HepG2 (cell line): ENCODE results near the gene SERTAD1. TPM values are rescaled to one million over a fixed set of nuclear protein-coding genes. Genes with fewer than 3 reads are reported as not detected.

Experiments
- AKAP8 ChIP-seq: sonication (generic); formaldehyde crosslinking; IDR thresholded peaks from 2 replicates; pipeline ENCODE4 v1.5.1; 2020; ENCODE audit warnings: mild to moderate bottlenecking, missing genetic modification reagents
- DDIT3 ChIP-seq: sonication (generic); formaldehyde crosslinking; IDR thresholded peaks from 2 replicates; pipeline ENCODE4 v1.4.0; 2020; ENCODE audit warnings: mild to moderate bottlenecking, missing genetic modification reagents
- DR1 ChIP-seq: sonication (generic); formaldehyde crosslinking; IDR thresholded peaks from 2 replicates; pipeline ENCODE4 v1.8.0; 2021; ENCODE audit warnings: mild to moderate bottlenecking, missing genetic modification reagents, inconsistent platforms
- ETV5 ChIP-seq: IDR thresholded peaks from 2 replicates; pipeline ENCODE4 v1.6.1; 2018; ENCODE audit warnings: missing biosample characterization, missing genetic modification reagents, inconsistent platforms, borderline replicate concordance
- FIP1L1 ChIP-seq: fragments of 200-400 bp; formaldehyde crosslinking; IDR thresholded peaks from 2 replicates; pipeline ENCODE4 v1.6.1; 2018; ENCODE audit warnings: low read depth, mild to moderate bottlenecking, low read length, moderate library complexity, borderline replicate concordance; ENCODE audit not compliant: insufficient read depth
- FLYWCH1 ChIP-seq: sonication (generic); formaldehyde crosslinking; IDR thresholded peaks from 2 replicates; pipeline ENCODE4 v1.8.1; 2023; ENCODE audit warnings: mild to moderate bottlenecking, missing genetic modification reagents
- FOXP1 ChIP-seq, 2 experiments: fragments of 450-650 bp in 1 of 2; IDR thresholded peaks; 2 replicates each; pipeline ENCODE4 v1.6.1; 2017 to 2018; ENCODE audit warnings: antibody characterized with exemption in 1 of 2
- HIVEP1 ChIP-seq: sonication (generic); formaldehyde crosslinking; IDR thresholded peaks from 2 replicates; pipeline ENCODE4 v1.4.0; 2020; ENCODE audit warnings: mild to moderate bottlenecking, missing genetic modification reagents
- MIXL1 ChIP-seq: IDR thresholded peaks from 2 replicates; pipeline ENCODE4 v1.6.1; 2016
- NCOA2 ChIP-seq: sonication (generic); formaldehyde crosslinking; IDR thresholded peaks from 2 replicates; pipeline ENCODE4 v1.8.0; 2022; ENCODE audit warnings: inconsistent platforms
- NFE2L1 ChIP-seq: sonication (generic); formaldehyde crosslinking; IDR thresholded peaks from 2 replicates; pipeline ENCODE4 v1.4.0; 2020; ENCODE audit warnings: missing genetic modification reagents, mild to moderate bottlenecking, borderline replicate concordance
- NR0B2 ChIP-seq: sonication (generic); formaldehyde crosslinking; IDR thresholded peaks from 2 replicates; pipeline ENCODE4 v1.4.0; 2020; ENCODE audit warnings: mild to moderate bottlenecking, missing genetic modification reagents
- PITX1 ChIP-seq: sonication (generic); formaldehyde crosslinking; IDR thresholded peaks from 2 replicates; pipeline ENCODE4 v1.5.1; 2020; ENCODE audit warnings: mild to moderate bottlenecking, missing genetic modification reagents
- POLR2AphosphoS5 ChIP-seq: IDR thresholded peaks from 2 replicates; pipeline ENCODE4 v1.6.1; 2012; ENCODE audit warnings: low read depth, low read length
- RNF219 ChIP-seq: sonication (generic); formaldehyde crosslinking; IDR thresholded peaks from 2 replicates; pipeline ENCODE4 v1.5.0; 2020; ENCODE audit warnings: mild to moderate bottlenecking, missing genetic modification reagents
- ZBTB44 ChIP-seq: sonication (generic); formaldehyde crosslinking; IDR thresholded peaks from 2 replicates; pipeline ENCODE4 v1.4.0; 2020; ENCODE audit warnings: missing genetic modification reagents
- ZEB1 ChIP-seq: IDR thresholded peaks from 2 replicates; pipeline ENCODE4 v1.6.1; 2012; ENCODE audit warnings: mild to moderate bottlenecking, low read depth, inconsistent platforms; ENCODE audit not compliant: insufficient replicate concordance
- ZFX ChIP-seq: sonication (generic); formaldehyde crosslinking; IDR thresholded peaks from 2 replicates; pipeline ENCODE4 v1.4.0; 2020; ENCODE audit warnings: mild to moderate bottlenecking, low read depth, missing genetic modification reagents, moderate library complexity
- ZNF256 ChIP-seq: sonication (generic); formaldehyde crosslinking; conservative IDR thresholded peaks from 2 replicates; pipeline ENCODE4 v1.4.0; 2020; ENCODE audit warnings: missing genetic modification reagents
- ZNF672 ChIP-seq: sonication (generic); formaldehyde crosslinking; IDR thresholded peaks from 2 replicates; pipeline ENCODE4 v1.8.1; 2022; ENCODE audit warnings: missing genetic modification reagents
- ZNF878 ChIP-seq: sonication (generic); formaldehyde crosslinking; IDR thresholded peaks from 2 replicates; pipeline ENCODE4 v1.8.1; 2023; ENCODE audit warnings: mild to moderate bottlenecking, missing genetic modification reagents, moderate library complexity
- ZNF879 ChIP-seq: sonication (generic); formaldehyde crosslinking; IDR thresholded peaks from 2 replicates; pipeline ENCODE4 v1.8.1; 2023; ENCODE audit warnings: missing genetic modification reagents
- ZXDC ChIP-seq: sonication (generic); formaldehyde crosslinking; IDR thresholded peaks from 2 replicates; pipeline ENCODE4 v1.5.0; 2020; ENCODE audit warnings: mild to moderate bottlenecking, missing genetic modification reagents
- polyA plus RNA-seq, 8 experiments: library from polyadenylated mRNA; depleted of rRNA in 3 of 8; stranded (reverse) in 7 of 8; unstranded in 1 of 8; fragments of >200 nt; fragmentation: Illumina TruSeq in 4 of 8; extraction: Trizol in 4 of 8; gene quantifications; 2 replicates each; pipeline versions ENCODE4 v1.2.1 to v1.2.3, GENCODE V29; 2011 to 2016; ENCODE audit warnings: low read depth in 4 of 8, missing spikeins in 1 of 8, mixed read lengths in 1 of 8; ENCODE audit not compliant: insufficient read depth in 1 of 8
- total RNA-seq, 5 experiments: library from RNA; depleted of rRNA; stranded (reverse); fragments of >200 nt; fragmentation: Illumina TruSeq; extraction: Trizol; gene quantifications; 2 replicates each; pipeline ENCODE4 v1.2.3, GENCODE V29; 2016; ENCODE audit warnings: low read depth in 1 of 5

The SERTAD1 gene
- total and polyA plus RNA-seq, 2 of the 13 experiments (the other 11 are each of a cell fraction or from before 2014, with no cell fraction given): 4.3 to 4.5 TPM

GRCh38 chr19:40442328-40443130, 16.7 kb upstream of the SERTAD1 start (continued):
- TF ChIP-seq NCOA2 (CRISPR knock-in tag): 0 out of 2 replicates have a peak, but pooled peaks have one; percentile 2
- peak; percentile 34; the same call in 1 of the 2 replicates for TF ChIP-seq DR1 (CRISPR knock-in tag)
- no peak for TF ChIP-seq MIXL1 (CRISPR knock-in tag)
- no peak for TF ChIP-seq AKAP8 (CRISPR knock-in tag)
- no peak for TF ChIP-seq ZNF672 (CRISPR knock-in tag)
- TF ChIP-seq NR0B2 (CRISPR knock-in tag): 0 out of 2 replicates have a peak, but pooled peaks have one; percentile 24
- TF ChIP-seq ZXDC (CRISPR knock-in tag): no peak
- no peak for TF ChIP-seq ZNF879 (CRISPR knock-in tag)
- TF ChIP-seq PITX1 (CRISPR knock-in tag): no peak
- TF ChIP-seq FOXP1 (IDR thresholded peaks at IDR 0.05): no peak
- no peak for TF ChIP-seq FOXP1 (CRISPR knock-in tag; IDR thresholded peaks at IDR 0.05)
- no peak for TF ChIP-seq ZNF256 (CRISPR knock-in tag)
- TF ChIP-seq HIVEP1 (CRISPR knock-in tag): 0 out of 2 replicates have a peak, but pooled peaks have one; percentile 16
- TF ChIP-seq ZBTB44 (CRISPR knock-in tag): no peak
- no peak for TF ChIP-seq RNF219 (CRISPR knock-in tag)
- no peak for TF ChIP-seq FLYWCH1 (CRISPR knock-in tag)
- no peak for TF ChIP-seq NFE2L1
- TF ChIP-seq ZFX (CRISPR knock-in tag): 0 out of 2 replicates have a peak, but pooled peaks have one; percentile 30
- TF ChIP-seq POLR2AphosphoS5: peak; percentile 44
- TF ChIP-seq ZNF878: no peak
- TF ChIP-seq ZEB1: no peak
- TF ChIP-seq FIP1L1: no peak
- no peak for TF ChIP-seq DDIT3
- TF ChIP-seq ETV5 (CRISPR knock-in tag): no peak; the same call in 1 of the 2 replicates
